Measurements from ENCODE around the gene NOD2. TPM values are rescaled to one million over a fixed set of nuclear protein-coding genes. Genes with fewer than 3 reads are reported as not detected.

Gene NOD2
- total RNA-seq, 1 experiment from 2014 or later, result 0.17 TPM

DNA sequence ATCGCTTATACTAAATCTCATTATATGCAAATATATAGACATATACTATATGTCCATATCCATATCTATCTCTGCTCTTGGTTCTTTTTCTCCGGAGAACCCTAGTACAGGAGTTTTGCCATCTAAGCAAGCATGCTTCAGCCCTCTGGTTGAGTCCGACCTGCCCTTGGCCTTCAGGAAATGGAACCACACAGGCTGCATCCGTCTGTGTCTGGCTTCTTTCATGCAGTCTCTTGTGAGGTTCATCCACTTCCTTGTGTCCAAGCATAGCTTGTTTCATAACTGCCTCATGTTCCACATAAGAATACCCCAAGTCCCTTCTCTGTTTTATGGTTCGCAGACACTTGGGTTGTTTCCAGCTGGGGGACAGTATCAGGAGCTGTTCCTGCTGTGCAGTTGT lies 29.1 kb upstream of the NOD2 start:
- no CpG with 5 or more reads among the region's 5 CpGs for WGBS (ENCODE audit: extremely low coverage, insufficient read length, low lambda C conversion rate)
- Histone ChIP-seq H2BK120ac (ENCODE audit: low read depth, low read length, poor library complexity, severe bottlenecking) (no peak overlapping the region), H2BK20ac (ENCODE audit: low read depth, low read length, poor library complexity, severe bottlenecking) (no peak overlapping the region), H3K56ac (ENCODE audit: insufficient read length, low read depth, low read length) (no peak overlapping the region), H4K5ac (ENCODE audit: insufficient read length, low read depth, low read length) (no peak overlapping the region), H3K27me3 (ENCODE audit: insufficient read depth, low read length) (no peaks in the 10 kb centered on the region), H3K23me2 (ENCODE audit: insufficient read length, low read depth, low read length, poor library complexity, severe bottlenecking) (peaks cover 7% of the 10 kb centered on the region), H2AFZ (ENCODE audit: low read length) (no peak overlapping the region), H2BK12ac (ENCODE audit: insufficient read length, low read depth, low read length) (no peak overlapping the region), H3K27ac (ENCODE audit: insufficient read length, low read depth, low read length) (no peak overlapping the region), H3K9ac (ENCODE audit: extremely low read depth, insufficient read length, low read length) (no peak overlapping the region), H3K79me2 (ENCODE audit: insufficient read depth, low read length) (no peaks in the 10 kb centered on the region), H3K18ac (ENCODE audit: insufficient read length, low read depth, low read length) (no peak overlapping the region), H3K4me2 (ENCODE audit: insufficient read depth, insufficient read length, low read length) (no peak overlapping the region), H3K9me3 (ENCODE audit: control insufficient read depth, low read depth, low read length) (no peaks in the 10 kb centered on the region), H4K8ac (replicated peaks; ENCODE audit: insufficient read length, low read depth, low read length) (no peak overlapping the region), H2AK5ac (ENCODE audit: insufficient read length, low read length) (no peak overlapping the region), H3K4me1 (ENCODE audit: insufficient read depth, low read length) (no peaks in the 10 kb centered on the region), H4K91ac (ENCODE audit: insufficient read length, low read depth, low read length) (no peak overlapping the region), H3K23ac (ENCODE audit: insufficient read length, low read depth, low read length) (no peak overlapping the region), H2BK5ac (ENCODE audit: insufficient read length, low read length) (no peak overlapping the region), H3K14ac (ENCODE audit: insufficient read depth, low read length) (no peak overlapping the region), H3K79me1 (ENCODE audit: insufficient read depth, low read depth, low read length, poor library complexity, severe bottlenecking) (no peaks in the 10 kb centered on the region), H3T11ph (ENCODE audit: low read length) (no peak overlapping the region), H3K4ac (ENCODE audit: low read depth, low read length) (no peak overlapping the region), H2BK15ac (ENCODE audit: low read depth, low read length) (no peak overlapping the region), H4K20me1 (ENCODE audit: control insufficient read depth, insufficient read depth, insufficient read length) (no peaks in the 10 kb centered on the region)
- peaks cover 0 to 2% (median 0%) of the 10 kb centered on the region in 3 experiments; a peak in 2 of 7 replicates for H3K36me3 Mint-ChIP-seq (ENCODE audit: insufficient read depth in 1 of 3, low read depth in 3 of 3)
- no peak for DNase-seq
- TF ChIP-seq, protein P1, sequence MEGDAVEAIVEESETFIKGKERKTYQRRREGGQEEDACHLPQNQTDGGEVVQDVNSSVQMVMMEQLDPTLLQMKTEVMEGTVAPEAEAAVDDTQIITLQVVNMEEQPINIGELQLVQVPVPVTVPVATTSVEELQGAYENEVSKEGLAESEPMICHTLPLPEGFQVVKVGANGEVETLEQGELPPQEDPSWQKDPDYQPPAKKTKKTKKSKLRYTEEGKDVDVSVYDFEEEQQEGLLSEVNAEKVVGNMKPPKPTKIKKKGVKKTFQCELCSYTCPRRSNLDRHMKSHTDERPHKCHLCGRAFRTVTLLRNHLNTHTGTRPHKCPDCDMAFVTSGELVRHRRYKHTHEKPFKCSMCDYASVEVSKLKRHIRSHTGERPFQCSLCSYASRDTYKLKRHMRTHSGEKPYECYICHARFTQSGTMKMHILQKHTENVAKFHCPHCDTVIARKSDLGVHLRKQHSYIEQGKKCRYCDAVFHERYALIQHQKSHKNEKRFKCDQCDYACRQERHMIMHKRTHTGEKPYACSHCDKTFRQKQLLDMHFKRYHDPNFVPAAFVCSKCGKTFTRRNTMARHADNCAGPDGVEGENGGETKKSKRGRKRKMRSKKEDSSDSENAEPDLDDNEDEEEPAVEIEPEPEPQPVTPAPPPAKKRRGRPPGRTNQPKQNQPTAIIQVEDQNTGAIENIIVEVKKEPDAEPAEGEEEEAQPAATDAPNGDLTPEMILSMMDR (conservative IDR thresholded peaks at IDR 0.05), result no peak
- H3K27ac Mint-ChIP-seq, result no peak overlapping the region
- peaks cover 0 to 5% of the 10 kb centered on the region in 2 experiments; a peak in 3 of 5 replicates for H3K9me3 Mint-ChIP-seq
- H3K27me3 Mint-ChIP-seq (ENCODE audit: low read depth), result peaks cover 10% of the 10 kb centered on the region
- H3K4me3 Mint-ChIP-seq, result no peak overlapping the region
- peaks cover 7 to 20% of the 10 kb centered on the region in 2 experiments; a peak in 3 of 4 replicates for H3K4me1 Mint-ChIP-seq

All from H9 (cell line).